Stimulated activated CD8-positive, alpha-beta memory T cell treated with anti-CD3 and anti-CD28 coated beads, Interleukin-12 subunit alpha, Interleukin-12 subunit beta, amount 100 ng/mL, for 4 hours (primary cell): ENCODE results near the gene NDUFB11.
"Not testable (repeated sequence)": the region's sequence is repeated elsewhere in the genome, so short reads cannot be mapped to it uniquely, and the experiment has no call there.

Experiments used
- DNase-seq: peaks from one replicate; pipeline ENCODE4 v3.0.0-alpha.2; 2020; ENCODE audit warnings: low read depth

NDUFB11 gene

DNA sequence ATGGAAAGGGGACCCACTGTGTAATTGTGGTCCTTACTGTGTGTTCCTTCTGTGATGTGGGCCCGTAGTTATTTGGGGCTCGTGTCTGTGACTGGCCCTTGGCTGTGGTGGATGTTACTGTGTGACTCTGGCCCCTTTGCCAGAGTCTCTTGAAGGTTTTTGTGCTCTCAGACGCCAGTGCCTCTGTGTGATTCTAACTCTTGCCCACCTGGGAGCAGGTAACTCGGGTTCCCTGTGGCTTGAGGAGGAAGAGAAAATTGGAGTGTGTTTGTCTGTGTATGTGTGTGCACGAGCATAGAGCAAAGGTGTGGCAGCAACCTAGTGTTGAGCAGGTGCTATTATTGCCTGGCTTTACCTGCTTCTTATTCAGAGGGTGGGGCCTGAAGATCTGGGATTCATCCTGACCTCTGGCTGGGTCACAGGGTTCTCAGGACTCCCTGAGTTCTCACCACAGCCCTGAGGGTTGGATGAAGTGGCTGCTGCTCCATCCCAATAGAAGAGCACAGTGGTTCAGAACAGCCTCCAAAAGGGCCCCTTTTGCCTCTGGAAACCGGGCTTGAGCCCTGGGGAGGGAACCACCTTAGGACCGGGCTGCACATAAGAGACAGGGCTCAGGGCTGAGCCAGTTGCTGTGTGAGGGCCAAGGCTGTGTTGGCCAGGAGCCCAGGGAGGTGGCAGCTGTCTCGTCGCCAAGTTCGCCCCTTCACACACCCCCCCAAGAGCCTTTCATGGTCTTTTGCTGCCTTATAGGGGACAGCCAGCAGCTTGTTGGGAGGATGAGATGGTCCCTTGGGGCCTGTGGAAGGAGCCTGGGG is 1.8 kb upstream of the NDUFB11 start:
- DNase-seq: no peak

DNA sequence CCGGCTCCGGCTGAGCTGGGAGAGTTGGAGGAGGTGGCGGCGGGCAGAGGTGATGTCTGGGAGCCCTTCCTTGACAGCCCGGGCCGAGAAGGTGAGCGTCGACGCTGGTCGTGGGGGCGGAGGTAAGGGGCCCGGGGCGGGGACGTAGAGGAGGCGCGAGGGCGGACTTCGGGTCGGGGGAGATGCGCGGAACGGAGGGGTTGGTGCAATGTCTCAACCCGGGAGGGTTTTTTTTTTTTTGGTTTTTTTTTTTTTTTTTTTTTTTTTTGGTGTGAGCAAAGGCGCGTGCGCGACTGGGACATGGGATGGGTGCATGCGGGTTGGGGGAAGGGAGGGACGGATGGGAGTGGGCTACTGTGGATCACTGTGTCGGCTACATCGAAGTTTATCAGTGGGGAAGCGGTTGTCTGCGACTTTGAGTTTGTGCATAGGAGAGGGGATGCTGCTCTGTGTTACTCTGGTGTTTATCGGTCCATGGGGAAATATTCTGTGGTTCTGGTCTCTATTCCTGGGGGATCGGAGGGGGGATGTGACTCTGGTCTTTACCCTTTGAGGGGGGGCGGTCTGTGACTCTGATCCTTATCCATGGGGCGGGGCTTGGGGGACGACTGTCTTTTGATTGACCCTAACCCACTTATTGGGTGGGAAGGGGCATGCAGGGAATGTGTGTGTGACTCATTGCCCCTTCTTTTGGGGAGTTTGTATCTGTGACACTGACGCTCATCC is 1.1 kb upstream of the NDUFB11 start:
- DNase-seq: no peak

DNA sequence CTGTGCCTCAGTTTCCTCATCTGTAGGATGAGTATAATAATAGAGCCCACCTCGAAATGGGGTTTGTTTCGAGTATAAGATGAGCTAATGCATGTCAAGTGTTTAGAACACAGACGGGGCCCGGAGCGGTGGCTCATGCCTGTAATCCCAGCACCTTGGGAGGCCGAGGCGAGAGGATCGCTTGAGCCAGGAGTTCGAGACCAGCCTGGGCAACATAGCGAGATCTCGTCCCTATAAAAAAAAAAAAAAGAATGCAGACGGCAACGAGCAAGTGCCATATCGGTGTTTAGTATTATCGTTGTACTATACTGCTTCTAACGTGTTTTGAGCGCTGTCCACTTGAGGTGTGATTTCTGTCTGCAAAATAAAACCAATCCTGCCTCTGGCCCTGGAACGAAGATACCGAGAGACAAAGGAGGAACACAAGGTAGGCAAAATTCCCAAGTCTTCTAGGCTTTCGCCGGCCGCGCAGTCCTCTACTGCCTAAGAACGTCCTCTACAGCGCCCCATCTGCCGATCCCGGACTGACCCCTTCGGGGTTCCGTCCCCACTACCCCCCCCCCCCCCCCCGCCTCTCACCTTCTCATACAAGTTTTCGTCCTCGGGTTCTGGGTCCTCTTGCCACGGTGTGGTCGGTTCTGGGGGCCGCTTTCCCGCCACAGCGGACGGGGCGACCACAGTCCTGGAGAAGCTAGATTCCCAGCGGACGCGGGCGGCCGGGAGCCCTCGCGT is 442 bp downstream of the NDUFB11 start:
- no peak for DNase-seq

DNA sequence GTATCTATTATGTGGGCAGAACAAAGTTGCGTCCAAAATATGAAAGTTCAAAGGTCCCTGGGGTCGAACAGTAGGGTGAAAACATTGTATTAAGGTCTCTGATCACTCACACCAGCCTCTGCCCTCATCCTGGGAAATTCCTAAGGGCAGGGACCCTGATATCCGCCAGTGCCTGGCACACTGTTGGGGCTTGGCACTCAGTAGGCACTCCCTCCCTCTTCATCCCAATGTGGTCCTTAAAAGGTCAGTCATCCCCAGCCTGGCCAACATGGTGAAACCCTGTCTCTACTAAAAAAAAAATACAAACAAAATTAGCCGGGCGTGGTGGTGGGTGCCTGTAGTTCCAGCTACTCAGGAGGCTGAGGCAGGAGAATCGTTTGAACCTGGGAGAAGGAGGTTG is 6.3 kb downstream of the NDUFB11 start:
- no peak for DNase-seq

- not testable (repeated sequence) for DNase-seq
Measured at GRCh38 chrX:47135650-47136049, 8.9 kb downstream of the NDUFB11 start.

GRCh38 chrX:47133493-47133892 is 11.0 kb downstream of the NDUFB11 start:
- no peak for DNase-seq

DNA sequence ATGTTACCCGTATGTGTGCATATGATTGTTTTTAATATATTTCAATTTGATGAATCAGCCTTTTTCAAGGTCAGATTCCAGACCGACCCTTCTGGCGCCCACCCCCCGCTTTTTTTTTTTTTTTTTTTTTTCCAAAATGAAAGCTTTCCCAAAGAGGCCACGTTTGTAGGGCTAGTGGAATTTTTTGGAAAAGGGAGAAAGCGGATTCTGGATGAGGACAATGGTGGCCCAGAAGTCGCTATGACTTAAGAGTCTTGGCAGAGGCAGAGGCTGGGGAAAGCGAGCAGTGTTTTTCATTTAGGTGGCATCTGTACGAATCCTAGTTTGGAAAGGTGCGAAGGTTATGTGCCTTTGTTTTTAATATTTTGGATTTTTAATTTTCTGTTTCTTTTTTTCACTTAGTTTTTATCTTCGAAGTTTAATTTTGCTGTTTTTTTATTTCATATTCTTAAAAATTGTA is 14.6 kb downstream of the NDUFB11 start:
- DNase-seq: no peak

DNA sequence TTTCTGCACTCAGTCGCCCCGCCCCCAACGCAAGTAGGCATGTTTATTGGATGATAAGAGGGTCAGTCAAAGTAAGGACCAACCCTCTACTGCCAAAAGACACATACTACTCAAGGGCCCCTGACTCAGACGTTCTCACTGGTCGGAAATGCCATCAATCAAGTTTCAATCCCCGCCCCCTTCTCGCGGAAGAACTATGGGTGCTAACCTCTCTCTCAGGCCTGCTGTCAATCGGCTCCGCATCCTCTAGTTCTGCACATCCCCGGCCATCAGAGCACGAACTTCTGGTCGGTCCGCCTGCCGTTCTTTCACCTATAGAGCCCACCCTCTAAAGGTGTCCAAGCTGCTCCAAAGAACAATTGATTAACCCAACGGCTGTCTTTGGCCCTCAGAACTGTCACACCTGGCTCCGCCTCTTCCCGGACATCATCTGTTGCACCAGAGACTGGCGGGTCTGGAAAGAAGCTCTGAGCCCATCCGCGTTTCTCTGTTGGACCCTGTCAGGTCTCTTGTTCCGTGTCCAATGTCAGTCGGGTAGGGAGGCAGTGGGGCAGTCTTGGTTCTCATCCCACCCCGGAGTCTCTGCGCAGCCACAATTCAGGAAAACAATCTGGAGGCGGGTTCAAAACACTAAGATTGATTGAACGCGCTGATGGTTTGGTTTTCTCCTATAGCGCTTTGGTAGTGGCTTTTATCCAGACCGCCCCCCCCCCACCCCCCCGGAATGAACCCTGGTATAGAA is 15.2 kb downstream of the NDUFB11 start:
- DNase-seq: peak; percentile 70

DNA sequence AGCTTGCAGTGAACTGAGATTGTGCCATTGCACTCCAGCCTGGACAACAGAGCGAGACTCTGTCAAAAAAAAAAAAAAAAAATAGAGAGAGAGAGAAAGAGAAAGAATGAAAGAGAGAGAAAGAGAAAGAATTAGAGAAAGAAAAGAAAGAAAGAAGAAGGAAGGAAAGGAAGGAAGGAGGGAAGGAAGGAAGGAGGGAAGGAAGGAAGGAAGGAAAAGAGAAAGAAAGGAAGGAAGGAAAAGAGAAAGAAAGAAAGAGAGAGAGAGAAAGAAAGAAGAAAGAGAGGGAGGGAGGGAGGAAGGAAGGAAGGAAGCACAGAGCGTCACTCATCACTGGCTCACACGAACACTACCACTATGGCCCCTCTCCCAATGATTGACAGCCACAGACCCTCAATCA is 20.0 kb downstream of the NDUFB11 start:
- DNase-seq: not testable (repeated sequence)

GRCh38 chrX:47116551-47117110 is 27.9 kb downstream of the NDUFB11 start:
- DNase-seq: not testable (repeated sequence)

DNA sequence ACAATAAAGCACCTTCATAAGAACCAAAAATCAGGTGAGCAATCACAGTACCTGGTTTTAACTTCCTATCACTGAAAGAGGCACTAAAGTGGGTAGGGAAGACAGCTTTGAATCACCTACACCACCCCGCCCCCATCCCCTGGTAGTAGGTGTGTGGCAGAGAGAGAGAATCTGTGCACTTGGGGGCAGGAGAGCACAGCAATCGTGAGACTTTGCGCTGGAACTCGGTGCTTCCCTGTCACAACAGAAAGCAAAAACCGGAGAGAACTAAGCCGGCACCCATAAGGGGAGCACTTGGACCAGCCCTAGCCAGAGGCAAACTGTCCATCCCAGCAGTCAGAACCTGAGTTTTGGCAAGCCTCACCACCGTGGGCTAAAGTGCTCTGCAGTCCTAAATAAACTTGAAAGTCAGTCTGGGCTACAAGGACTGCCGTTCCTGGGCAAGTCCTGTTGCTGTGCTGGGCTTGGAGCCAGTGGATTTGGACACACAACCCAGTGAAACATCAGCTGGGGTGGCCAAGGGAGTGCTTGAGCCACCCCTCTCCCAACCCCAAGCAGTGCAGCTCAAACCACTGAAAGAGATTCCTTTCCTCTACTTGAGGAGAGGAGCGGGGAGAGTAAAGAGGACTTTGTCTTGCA is 32.1 kb downstream of the NDUFB11 start:
- DNase-seq: no peak

DNA sequence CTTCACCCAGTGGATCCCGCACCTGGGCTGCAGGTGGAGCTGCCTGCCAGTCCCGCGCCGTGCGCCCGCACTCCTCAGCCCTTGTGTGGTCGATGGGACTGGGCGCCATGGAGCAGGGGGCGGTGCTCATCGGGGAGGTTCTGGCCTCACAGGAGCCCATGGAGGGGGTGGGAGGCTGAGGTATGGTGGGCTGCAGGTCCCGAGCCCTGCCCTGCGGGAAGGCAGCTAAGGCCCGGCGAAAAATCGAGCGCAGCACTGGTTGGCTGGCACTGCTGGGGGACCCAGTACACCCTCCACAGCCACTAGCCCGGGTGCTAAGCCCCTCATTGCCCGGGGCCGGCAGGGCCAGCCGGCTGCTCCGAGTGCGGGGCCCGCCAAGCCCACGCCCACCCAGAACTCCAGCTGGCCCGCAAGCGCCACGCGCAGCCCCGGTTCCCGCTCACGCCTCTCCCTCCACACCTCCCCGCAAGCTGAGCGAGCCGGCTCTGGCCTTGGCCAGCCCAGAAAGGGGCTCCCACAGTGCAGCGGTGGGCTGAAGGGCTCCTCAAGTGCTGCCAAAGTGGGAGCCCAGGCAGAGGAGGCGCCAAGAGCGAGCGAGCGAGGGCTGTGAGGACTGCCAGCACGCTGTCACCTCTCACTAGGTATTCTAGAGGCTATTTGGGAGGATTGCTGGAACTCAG is 33.4 kb downstream of the NDUFB11 start:
- not testable (repeated sequence) for DNase-seq

- no peak for DNase-seq
Measured at GRCh38 chrX:47101206-47101605, 43.3 kb downstream of the NDUFB11 start.

GRCh38 chrX:47098338-47099094 is 46.0 kb downstream of the NDUFB11 start:
- no peak for DNase-seq

DNA sequence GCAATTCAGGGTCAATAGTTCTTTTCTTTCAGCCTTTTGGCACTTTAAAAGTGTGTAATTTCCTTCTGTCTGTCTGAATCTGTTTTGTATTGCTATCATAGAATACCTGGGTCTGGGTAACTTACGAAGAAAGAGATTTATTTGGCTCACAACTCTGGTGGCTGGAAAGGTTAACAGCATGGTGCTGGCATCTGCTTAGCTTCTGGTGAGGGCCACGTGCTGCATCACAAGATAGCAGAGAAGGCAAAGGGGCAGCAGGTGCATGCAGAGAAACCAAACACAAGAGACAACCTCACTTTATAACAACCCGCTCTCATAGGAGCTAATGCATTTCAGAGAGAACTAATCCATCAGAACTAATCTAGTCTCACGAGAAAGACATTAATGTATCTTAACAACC is 47.5 kb downstream of the NDUFB11 start:
- no peak for DNase-seq

GRCh38 chrX:47093860-47094259 is 50.6 kb downstream of the NDUFB11 start:
- no peak for DNase-seq

DNA sequence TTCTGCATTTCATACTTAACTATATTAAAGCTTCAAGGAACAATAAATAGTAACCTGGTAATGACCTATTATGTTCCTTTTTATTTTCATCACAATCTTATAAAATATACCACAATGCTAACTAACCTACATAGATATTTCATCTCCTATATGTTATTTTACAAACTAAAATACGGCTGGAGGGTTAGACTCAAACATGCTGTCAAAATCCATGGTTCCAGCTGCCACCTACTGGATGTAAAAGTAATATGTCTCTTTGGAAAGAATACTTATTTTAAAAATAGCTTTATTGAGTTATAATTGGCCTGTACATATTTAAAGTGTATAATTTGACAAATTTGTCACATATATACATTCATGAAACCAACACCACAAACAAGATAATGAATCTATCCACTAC is 51.3 kb downstream of the NDUFB11 start:
- no peak for DNase-seq
